GM23248 (cell line): ENCODE measurements around the gene PRAF2. TPM values are rescaled to one million over a fixed set of nuclear protein-coding genes. Genes with fewer than 3 reads are reported as not detected.

ENCODE experiments used
- DNase-seq: peaks from one replicate; pipeline ENCODE4 v3.0.0-alpha.2; 2015
- H2AFZ ChIP-seq: fragments of 200-600 bp; sonication (generic); 2 replicates; pipeline ENCODE4 v1.6.1; 2016; ENCODE audit warnings: antibody characterized with exemption
- H3F3A ChIP-seq: fragments of 200-600 bp; sonication (generic); 2 replicates; pipeline ENCODE4 v1.6.1; 2016; ENCODE audit warnings: mild to moderate bottlenecking, antibody characterized with exemption, mixed run types; ENCODE audit not compliant: insufficient read depth
- H3K27ac ChIP-seq: fragments of 200-600 bp; sonication (generic); 2 replicates; pipeline ENCODE4 v1.5.1; 2016; ENCODE audit warnings: mild to moderate bottlenecking
- H3K27me3 ChIP-seq: fragments of 200-600 bp; sonication (generic); replicated peaks from 2 replicates; pipeline ENCODE4 v1.6.1; 2016; ENCODE audit warnings: mild to moderate bottlenecking; ENCODE audit not compliant: insufficient read depth
- H3K36me3 ChIP-seq: fragments of 200-600 bp; sonication (generic); 2 replicates; pipeline ENCODE4 v1.6.1; 2016; ENCODE audit warnings: low read depth, mild to moderate bottlenecking
- H3K4me1 ChIP-seq: fragments of 200-600 bp; sonication (generic); 2 replicates; pipeline ENCODE4 v1.6.1; 2016; ENCODE audit warnings: mild to moderate bottlenecking; ENCODE audit not compliant: insufficient read depth
- H3K4me2 ChIP-seq: fragments of 200-600 bp; sonication (generic); one replicate; pipeline ENCODE4 v1.6.1; 2016; ENCODE audit warnings: mild to moderate bottlenecking; ENCODE audit not compliant: unreplicated experiment
- H3K4me3 ChIP-seq: fragments of 200-600 bp; sonication (generic); 2 replicates; pipeline ENCODE4 v1.5.1; 2016; ENCODE audit warnings: mild to moderate bottlenecking
- H3K79me2 ChIP-seq: fragments of 200-600 bp; sonication (generic); 2 replicates; pipeline ENCODE4 v1.6.1; 2016; ENCODE audit warnings: mild to moderate bottlenecking; ENCODE audit not compliant: insufficient read depth
- H3K9ac ChIP-seq: fragments of 200-600 bp; sonication (generic); 2 replicates; pipeline ENCODE4 v1.6.1; 2016; ENCODE audit warnings: mild to moderate bottlenecking
- H3K9me2 ChIP-seq: fragments of 200-600 bp; sonication (generic); 2 replicates; pipeline ENCODE4 v1.6.1; 2016; ENCODE audit warnings: mixed run types, mild to moderate bottlenecking, moderate library complexity; ENCODE audit not compliant: insufficient read depth
- H3K9me3 ChIP-seq: fragments of 200-600 bp; sonication (generic); one replicate; pipeline ENCODE4 v1.6.1; 2017; ENCODE audit warnings: low read depth
- H4K20me1 ChIP-seq: fragments of 200-600 bp; sonication (generic); 2 replicates; pipeline ENCODE4 v1.6.0; 2016; ENCODE audit not compliant: insufficient read depth
- EZH2 ChIP-seq: fragments of 200-600 bp; sonication (generic); IDR thresholded peaks from 2 replicates; pipeline ENCODE4 v1.6.1; 2018; ENCODE audit warnings: antibody characterized with exemption, mild to moderate bottlenecking; ENCODE audit not compliant: insufficient read depth, poor library complexity, severe bottlenecking
- EZH2phosphoT487 ChIP-seq: fragments of 200-600 bp; sonication (generic); IDR thresholded peaks from 2 replicates; pipeline ENCODE4 v1.6.1; 2018; ENCODE audit warnings: antibody characterized with exemption, moderate library complexity, mild to moderate bottlenecking, low read depth; ENCODE audit not compliant: insufficient read depth
- WGBS, 2 experiments: methylation state at CpG; one replicate each; pipeline ENCODE4 v1.1.6; 2015 to 2017; ENCODE audit warnings: low lambda C conversion rate in 2 of 2, low coverage in 1 of 2; ENCODE audit errors: missing lambda C conversion rate in 2 of 2; 5-methylcytosine and 5-hydroxymethylcytosine counted together
- in situ Hi-C: fragments of 300-500 bp; cut with MboI; formaldehyde crosslinking; loops from 2 replicates; pipeline ENCODE4 v1.15.0; 2020
- polyA plus RNA-seq: library from polyadenylated mRNA; unstranded; fragments of >200 nt; fragmentation: Nextera tagmentation; extraction: Ambion mirVana; gene quantifications from 2 replicates; pipeline ENCODE4 v1.2.1, GENCODE V29; 2016
- small RNA-seq: library from RNA; depleted of rRNA; stranded (forward); fragments of <200 nt; gene quantifications from one replicate; pipeline ENCODE3, GENCODE V24; 2014; ENCODE audit warnings: low read depth, low replicate concordance
- total RNA-seq: library from RNA; depleted of rRNA; stranded (reverse); fragments of >200 nt; shearing (Covaris generic); gene quantifications from 2 replicates; pipeline ENCODE4 v1.2.3, GENCODE V29; 2014; rRNA removed

Gene PRAF2
- total and polyA plus RNA-seq, 2 experiments from 2014 or later = 24.6 to 141 TPM

DNA sequence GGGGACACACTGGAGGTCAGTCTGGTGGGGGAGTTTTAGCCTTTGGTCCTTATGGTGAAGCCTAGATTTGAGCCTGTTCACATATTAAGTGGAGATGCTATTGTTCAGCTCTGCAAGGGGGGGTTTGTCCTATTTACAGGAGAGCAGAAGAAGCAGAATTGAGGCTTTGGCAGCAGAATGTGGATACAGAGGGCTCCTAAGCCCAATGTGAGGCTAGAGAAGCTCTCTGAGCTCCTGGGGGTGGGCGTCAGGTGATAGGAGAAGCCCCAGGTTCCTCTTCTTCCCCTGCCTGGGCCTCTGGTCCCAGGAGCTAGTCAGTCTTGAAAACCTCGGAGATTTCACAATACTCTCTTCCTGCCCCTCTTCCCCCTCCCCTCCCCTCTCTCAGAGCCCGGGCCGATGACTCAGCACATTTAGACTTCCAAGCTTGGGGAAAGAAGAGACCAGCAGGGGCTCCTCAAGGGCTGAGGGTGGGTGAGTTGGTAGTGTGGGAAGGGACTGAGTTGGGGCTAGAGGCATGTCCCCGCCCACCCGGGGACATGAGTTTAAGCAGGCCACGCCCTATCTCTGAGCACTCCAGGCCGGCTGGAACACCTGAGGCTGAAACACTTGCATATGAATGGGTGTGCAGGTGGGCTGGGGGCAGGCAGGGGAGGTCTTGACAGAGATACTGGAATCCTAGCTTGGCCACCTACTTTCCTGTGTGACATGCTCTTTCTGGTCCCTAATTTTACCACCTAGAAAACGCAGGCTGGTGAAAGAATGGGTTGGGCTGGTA lies 34.0 kb downstream of the PRAF2 start:
- Histone ChIP-seq H3K27me3 (no peaks in the 10 kb centered on the region), H3K79me2 (peaks cover 64% of the 10 kb centered on the region)
- in situ Hi-C loops = loop anchor here (25.0 kb wide), 1 partner anchor 102 kb away; no protein-coding TSS in a partner anchor

DNA sequence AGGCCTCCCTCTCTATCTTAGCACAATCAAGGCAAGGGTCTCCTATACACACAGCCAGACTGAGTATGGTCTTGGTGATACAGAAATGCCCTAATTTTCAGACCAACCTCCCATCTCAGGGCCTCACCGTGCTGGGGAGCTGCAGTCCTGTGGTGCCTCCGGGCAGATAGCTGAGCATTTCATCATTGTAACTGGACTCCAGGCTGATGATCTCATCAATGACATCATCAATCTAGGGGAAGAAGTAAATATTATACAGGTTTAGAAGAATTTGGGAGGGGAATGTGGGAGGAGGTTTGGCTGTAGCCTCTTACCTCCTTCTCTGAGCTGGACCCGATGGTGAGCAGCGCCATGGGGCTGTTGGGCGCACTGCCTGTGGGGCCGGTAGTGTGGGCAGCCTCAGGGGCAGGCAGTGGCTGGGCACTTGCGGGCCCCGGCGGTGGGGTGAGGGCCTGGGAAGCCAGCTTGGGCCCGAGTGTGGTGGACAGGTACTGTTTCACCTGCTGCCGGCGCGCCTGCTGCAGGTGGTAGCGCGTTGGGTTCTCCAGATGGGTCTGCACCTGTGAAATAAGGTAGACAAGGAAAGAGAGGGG lies 35.8 kb downstream of the PRAF2 start:
- no peak for TF ChIP-seq EZH2phosphoT487
- TF ChIP-seq EZH2 = no peak
- WGBS, 2 experiments = 70 to 90% methylated on average over 4 to 13 of the region's 15 CpGs
- H3K27me3 ChIP-seq = no peaks in the 10 kb centered on the region
- peaks cover 13% of the 10 kb centered on the region for H3K4me1 ChIP-seq
- no peaks in the 10 kb centered on the region for H4K20me1 ChIP-seq
- peak overlapping the region; percentile 51; the same call in 1 of the 2 replicates for H3K27ac ChIP-seq
- no peak overlapping the region for H3K4me2 ChIP-seq
- peaks cover 76% of the 10 kb centered on the region for H3K79me2 ChIP-seq
- no peaks in the 10 kb centered on the region for H3K9me3 ChIP-seq
- H3K9me2 ChIP-seq = no peaks in the 10 kb centered on the region
- no peak overlapping the region for H3K9ac ChIP-seq
- DNase-seq = peak; percentile 62
- peaks cover 26% of the 10 kb centered on the region; the same call in 1 of the 2 replicates for H3F3A ChIP-seq
- H2AFZ ChIP-seq = no peak overlapping the region
- in situ Hi-C loops = loop anchor here (25.0 kb wide), 1 partner anchor 101 kb away; no protein-coding TSS in a partner anchor
- H3K36me3 ChIP-seq = no peaks in the 10 kb centered on the region; the same call in 1 of the 2 replicates
- H3K4me3 ChIP-seq = no peak overlapping the region

More for the DNA sequence above, 34.0 kb downstream of the PRAF2 start:
- Histone ChIP-seq H3K9me2 (no peaks in the 10 kb centered on the region), H2AFZ (no peak overlapping the region), H3K36me3 (no peaks in the 10 kb centered on the region; the same call in 1 of the 2 replicates), H3K4me3 (peak overlapping the region; percentile 91), H3K4me1 (peaks cover 11% of the 10 kb centered on the region), H3K9me3 (no peaks in the 10 kb centered on the region), H4K20me1 (no peaks in the 10 kb centered on the region), H3K9ac (peak overlapping the region; percentile 99), H3F3A (peaks cover 26% of the 10 kb centered on the region; the same call in 1 of the 2 replicates), H3K27ac (peak overlapping the region; percentile 91), H3K4me2 (peak overlapping the region; percentile 91)
- DNase-seq = peak; percentile 93
- WGBS, 2 experiments = 0 to 4% methylated on average over 3 to 7 of the region's 9 CpGs
- TF ChIP-seq EZH2phosphoT487 = no peak
- TF ChIP-seq EZH2 = no peak

DNA sequence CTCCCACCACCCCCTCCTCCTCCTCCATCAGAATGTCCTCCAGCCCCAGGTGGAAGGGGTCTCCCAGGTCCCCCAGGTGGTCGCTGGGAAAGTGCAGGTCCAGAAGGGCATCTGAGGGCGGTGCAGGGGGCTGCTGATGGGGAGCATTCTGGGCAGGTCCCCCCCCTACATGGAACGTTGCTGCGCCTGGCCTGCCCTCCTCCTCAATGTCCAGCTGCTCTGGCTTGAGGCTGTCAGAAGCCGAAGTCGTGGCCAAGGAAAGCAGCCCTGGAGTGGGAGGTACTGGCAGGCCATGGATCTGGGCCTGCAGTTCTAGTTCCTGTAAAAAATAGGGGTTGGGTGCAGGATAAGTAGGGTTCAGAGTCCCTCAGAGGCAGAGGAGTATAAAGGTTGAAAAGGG lies 43.5 kb downstream of the PRAF2 start:
- no peak overlapping the region for H3K4me3 ChIP-seq
- no peak overlapping the region for H2AFZ ChIP-seq
- H3K9me3 ChIP-seq = no peaks in the 10 kb centered on the region
- no peak for TF ChIP-seq EZH2phosphoT487
- no peak for TF ChIP-seq EZH2
- 0 out of 2 replicates have a peak, but pooled peaks cover 2% of the 10 kb centered on the region for H3K4me1 ChIP-seq
- WGBS, 2 experiments = 90 to 100% methylated on average over 3 to 5 of the region's 6 CpGs
- H4K20me1 ChIP-seq = no peaks in the 10 kb centered on the region
- no peak overlapping the region for H3K9ac ChIP-seq
- no peaks in the 10 kb centered on the region for H3K9me2 ChIP-seq
- H3K27ac ChIP-seq = no peak overlapping the region
- no peaks in the 10 kb centered on the region; the same call in 1 of the 2 replicates for H3K36me3 ChIP-seq
- no peak for DNase-seq
- H3K4me2 ChIP-seq = no peak overlapping the region
- in situ Hi-C loops = loop anchor here (25.0 kb wide), 1 partner anchor 93 kb away; no protein-coding TSS in a partner anchor
- no peaks in the 10 kb centered on the region for H3K27me3 ChIP-seq
- H3F3A ChIP-seq = no peaks in the 10 kb centered on the region
- H3K79me2 ChIP-seq = peaks cover 16% of the 10 kb centered on the region; the same call in 1 of the 2 replicates

DNA sequence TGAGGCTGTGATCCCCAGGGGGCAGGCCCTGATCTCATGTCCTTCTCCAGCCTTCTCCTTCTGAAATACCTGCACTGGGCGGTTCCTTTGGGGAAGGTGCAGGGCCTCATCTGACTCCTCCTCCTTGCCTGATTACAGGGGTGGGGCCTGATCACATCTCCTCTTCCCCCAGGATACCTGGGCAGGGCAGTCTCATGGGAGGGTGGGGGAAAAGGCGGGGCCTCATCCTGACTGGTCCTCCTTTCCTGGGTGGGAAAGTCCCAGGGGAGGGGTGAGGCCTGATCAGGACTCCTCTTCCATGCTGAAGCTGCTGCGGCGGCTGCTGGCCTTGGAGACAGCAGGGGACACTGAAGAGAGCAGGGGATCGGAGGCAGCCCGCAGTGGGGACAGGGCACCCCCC lies 43.9 kb downstream of the PRAF2 start:
- WGBS, 2 experiments = 81% methylated on average over 4 of the region's 6 CpGs; no CpG with 5 or more reads in 1 of the 2 experiments
- H3K9me2 ChIP-seq = no peaks in the 10 kb centered on the region
- H3K9ac ChIP-seq = no peak overlapping the region
- H3K4me3 ChIP-seq = no peak overlapping the region
- no peak overlapping the region for H3K4me2 ChIP-seq
- in situ Hi-C loops = loop anchor here (25.0 kb wide), 1 partner anchor 93 kb away; no protein-coding TSS in a partner anchor
- no peak overlapping the region for H3K27ac ChIP-seq
- H3K4me1 ChIP-seq = 0 out of 2 replicates have a peak, but pooled peaks cover 2% of the 10 kb centered on the region
- H3K79me2 ChIP-seq = peaks cover 16% of the 10 kb centered on the region; the same call in 1 of the 2 replicates
- no peaks in the 10 kb centered on the region; the same call in 1 of the 2 replicates for H3K36me3 ChIP-seq
- no peaks in the 10 kb centered on the region for H3K27me3 ChIP-seq
- H3K9me3 ChIP-seq = no peaks in the 10 kb centered on the region
- no peak for DNase-seq
- H3F3A ChIP-seq = no peaks in the 10 kb centered on the region
- no peak overlapping the region for H2AFZ ChIP-seq
- no peaks in the 10 kb centered on the region for H4K20me1 ChIP-seq
- TF ChIP-seq EZH2phosphoT487 = no peak
- TF ChIP-seq EZH2 = no peak

Small RNA genes within 50 kb of the gene (small RNA-seq; reads per million reads assigned to genes)
- not detected for gene RNU4-52P

Other genes starting within 250 kb of the PRAF2 start
- gene ERAS, start 247.5 kb downstream of the PRAF2 start, total RNA-seq = not detected in 2 replicates
- gene ERAS, start 247.5 kb downstream of the PRAF2 start, polyA plus RNA-seq = not detected in 2 replicates
- 0.89 and 3.1 TPM in 2 replicates for gene PCSK1N, start 238.4 kb downstream of the PRAF2 start, total RNA-seq
- gene PCSK1N, start 238.4 kb downstream of the PRAF2 start, polyA plus RNA-seq = 1.4 and 2.1 TPM in 2 replicates
- 17.8 and 26.7 TPM in 2 replicates for gene TIMM17B, start 176.2 kb downstream of the PRAF2 start, total RNA-seq
- 44.7 and 48.4 TPM in 2 replicates for gene TIMM17B, start 176.2 kb downstream of the PRAF2 start, polyA plus RNA-seq
- 18.1 and 30.3 TPM in 2 replicates for gene PQBP1, start 176.1 kb downstream of the PRAF2 start, total RNA-seq
- gene PQBP1, start 176.1 kb downstream of the PRAF2 start, polyA plus RNA-seq = 45.4 and 49.7 TPM in 2 replicates
- 23.6 and 29.1 TPM in 2 replicates for gene SLC35A2, start 162.4 kb downstream of the PRAF2 start, total RNA-seq
- 54.6 and 55.5 TPM in 2 replicates for gene SLC35A2, start 162.4 kb downstream of the PRAF2 start, polyA plus RNA-seq
- 4.6 and 5.6 TPM in 2 replicates for gene PIM2, start 155.0 kb downstream of the PRAF2 start, total RNA-seq
- gene PIM2, start 155.0 kb downstream of the PRAF2 start, polyA plus RNA-seq = 4.4 and 4.5 TPM in 2 replicates
- 43.4 and 44.9 TPM in 2 replicates for gene OTUD5, start 116.4 kb downstream of the PRAF2 start, total RNA-seq
- 27.0 and 30.9 TPM in 2 replicates for gene OTUD5, start 116.4 kb downstream of the PRAF2 start, polyA plus RNA-seq
- gene KCND1, start 102.2 kb downstream of the PRAF2 start, total RNA-seq = 0.65 and 1.5 TPM in 2 replicates
- gene KCND1, start 102.2 kb downstream of the PRAF2 start, polyA plus RNA-seq = 0.69 and 0.71 TPM in 2 replicates
- gene GRIPAP1, start 71.7 kb downstream of the PRAF2 start, total RNA-seq = 16.5 and 31.6 TPM in 2 replicates
- gene GRIPAP1, start 71.7 kb downstream of the PRAF2 start, polyA plus RNA-seq = 16.5 and 21.8 TPM in 2 replicates
- 72.5 and 85.6 TPM in 2 replicates for gene TFE3, start 30.6 kb downstream of the PRAF2 start, total RNA-seq
- gene TFE3, start 30.6 kb downstream of the PRAF2 start, polyA plus RNA-seq = 53.0 and 57.3 TPM in 2 replicates
- gene CCDC120, start 15.0 kb downstream of the PRAF2 start, total RNA-seq = 0.22 TPM in 1 of 2 replicates, not detected in the other
- gene CCDC120, start 15.0 kb downstream of the PRAF2 start, polyA plus RNA-seq = 0.94 and 1.3 TPM in 2 replicates
- 78.5 and 91.9 TPM in 2 replicates for gene WDR45, start 5.9 kb upstream of the PRAF2 start, total RNA-seq
- 101 and 103 TPM in 2 replicates for gene WDR45, start 5.9 kb upstream of the PRAF2 start, polyA plus RNA-seq
- 19.7 and 22.4 TPM in 2 replicates for gene GPKOW, start 49.7 kb upstream of the PRAF2 start, total RNA-seq
- 20.9 and 23.8 TPM in 2 replicates for gene GPKOW, start 49.7 kb upstream of the PRAF2 start, polyA plus RNA-seq
- 1.3 and 8.0 TPM in 2 replicates for gene MAGIX, start 88.8 kb upstream of the PRAF2 start, total RNA-seq
- gene MAGIX, start 88.8 kb upstream of the PRAF2 start, polyA plus RNA-seq = 1.1 and 1.5 TPM in 2 replicates
- gene PLP2, start 97.9 kb upstream of the PRAF2 start, total RNA-seq = 62.3 and 62.5 TPM in 2 replicates
- 204 and 209 TPM in 2 replicates for gene PLP2, start 97.9 kb upstream of the PRAF2 start, polyA plus RNA-seq
- gene PRICKLE3, start 112.4 kb upstream of the PRAF2 start, total RNA-seq = 9.0 and 10.8 TPM in 2 replicates
- gene PRICKLE3, start 112.4 kb upstream of the PRAF2 start, polyA plus RNA-seq = 5.1 TPM in 2 replicates
- 0.54 TPM in 1 of 2 replicates, not detected in the other for gene SYP, start 126.2 kb upstream of the PRAF2 start, total RNA-seq
- 0.23 TPM in 1 of 2 replicates, not detected in the other for gene SYP, start 126.2 kb upstream of the PRAF2 start, polyA plus RNA-seq
- gene CACNA1F, start 159.3 kb upstream of the PRAF2 start, total RNA-seq = not detected in 2 replicates
- not detected in 2 replicates for gene CACNA1F, start 159.3 kb upstream of the PRAF2 start, polyA plus RNA-seq
- gene CCDC22, start 161.5 kb upstream of the PRAF2 start, total RNA-seq = 8.6 and 10.7 TPM in 2 replicates
- gene CCDC22, start 161.5 kb upstream of the PRAF2 start, polyA plus RNA-seq = 11.8 and 12.7 TPM in 2 replicates
- not detected in 2 replicates for gene FOXP3, start 190.7 kb upstream of the PRAF2 start, total RNA-seq
- gene FOXP3, start 190.7 kb upstream of the PRAF2 start, polyA plus RNA-seq = 0.08 and 0.20 TPM in 2 replicates
- 6.2 and 10.6 TPM in 2 replicates for gene PPP1R3F, start 195.8 kb upstream of the PRAF2 start, total RNA-seq
- gene PPP1R3F, start 195.8 kb upstream of the PRAF2 start, polyA plus RNA-seq = 4.4 and 5.7 TPM in 2 replicates
- not detected in 2 replicates for gene GAGE10, start 229.6 kb upstream of the PRAF2 start, total RNA-seq
- gene GAGE10, start 229.6 kb upstream of the PRAF2 start, polyA plus RNA-seq = not detected in 2 replicates
- gene GAGE12J, start 248.0 kb upstream of the PRAF2 start, total RNA-seq = not detected in 2 replicates
- gene GAGE12J, start 248.0 kb upstream of the PRAF2 start, polyA plus RNA-seq = not detected in 2 replicates